ENCODE measurements around the gene IL19. TPM values are rescaled to one million over a fixed set of nuclear protein-coding genes. Genes with fewer than 3 reads are reported as not detected.

The IL19 gene
- total RNA-seq, 2 experiments from 2014 or later, result not detected

- peak overlapping the region; percentile 35 for H3K27ac Mint-ChIP-seq
- ChIA-PET CTCF (interaction anchor here (1.0 to 3.6 kb wide), 10 partner anchors 8 to 179 kb away, joined by 3 to 39 read pairs (median 4); partner anchors contain the start of gene FCMR), POLR2A (interaction anchor here (1.1 kb wide), 1 partner anchor 23 kb away, joined by 3 read pairs; no protein-coding TSS in a partner anchor)
- peaks cover 73% of the 10 kb centered on the region for H3K4me1 Mint-ChIP-seq (ENCODE audit: low read depth)
- H3K36me3 Mint-ChIP-seq (ENCODE audit: low read depth), result peaks cover 5% of the 10 kb centered on the region
- no peak overlapping the region for H3K4me3 Mint-ChIP-seq
- H3K27me3 Mint-ChIP-seq (ENCODE audit: low read depth), result peaks cover 5% of the 10 kb centered on the region
- ATAC-seq, result no peak
- DNase-seq, result no peak
- H3K9me3 Mint-ChIP-seq (ENCODE audit: insufficient read depth), result no peaks in the 10 kb centered on the region
These were observed 27.7 kb upstream of the IL19 start for GRCh38 chr1:206742719-206743383.

- no peak overlapping the region for H3K27ac Mint-ChIP-seq
- ATAC-seq, result peak; percentile 38
- POLR2A ChIA-PET, result interaction anchor here (1.2 kb wide), 1 partner anchor 59 kb away, joined by 4 read pairs; no protein-coding TSS in a partner anchor
These were observed 25.9 kb upstream of the IL19 start for GRCh38 chr1:206744683-206745082.

GRCh38 chr1:206745301-206745700, 25.3 kb upstream of the IL19 start:
- Mint-ChIP-seq H3K9me3 (ENCODE audit: insufficient read depth) (no peaks in the 10 kb centered on the region), H3K36me3 (ENCODE audit: low read depth) (no peaks in the 10 kb centered on the region), H3K27me3 (ENCODE audit: low read depth) (peaks cover 16% of the 10 kb centered on the region), H3K4me1 (ENCODE audit: low read depth) (peaks cover 52% of the 10 kb centered on the region), H3K27ac (no peak overlapping the region), H3K4me3 (no peak overlapping the region)
- DNase-seq, result no peak
- ChIA-PET POLR2A (interaction anchor here (1.2 kb wide), 1 partner anchor 58 kb away, joined by 4 read pairs; no protein-coding TSS in a partner anchor), CTCF (interaction anchor here (0.8 to 2.1 kb wide), 14 partner anchors 11 to 167 kb away, joined by 3 to 6 read pairs (median 4); no protein-coding TSS in a partner anchor)
- ATAC-seq, result no peak

More at GRCh38 chr1:206744683-206745082, 25.9 kb upstream of the IL19 start:
- Mint-ChIP-seq H3K4me1 (ENCODE audit: low read depth) (peaks cover 58% of the 10 kb centered on the region), H3K36me3 (ENCODE audit: low read depth) (no peaks in the 10 kb centered on the region), H3K9me3 (ENCODE audit: insufficient read depth) (no peaks in the 10 kb centered on the region), H3K27me3 (ENCODE audit: low read depth) (peaks cover 14% of the 10 kb centered on the region), H3K4me3 (no peak overlapping the region)
- CTCF ChIA-PET, result interaction anchor here (0.6 to 2.1 kb wide), 13 partner anchors 10 to 87 kb away, joined by 3 to 6 read pairs (median 4); no protein-coding TSS in a partner anchor
- DNase-seq, result peak; percentile 40

- no peak for ATAC-seq
- CTCF ChIA-PET, result interaction anchor here (0.6 to 2.4 kb wide), 10 partner anchors 8 to 305 kb away, joined by 3 to 13 read pairs (median 4); partner anchors contain the start of gene PFKFB2
These were observed 22.1 kb upstream of the IL19 start for GRCh38 chr1:206748348-206749030.

GRCh38 chr1:206751891-206752290, 18.7 kb upstream of the IL19 start:
- ATAC-seq, result no peak
- peaks cover 25% of the 10 kb centered on the region for H3K27me3 Mint-ChIP-seq (ENCODE audit: low read depth)
- H3K36me3 Mint-ChIP-seq (ENCODE audit: low read depth), result peaks cover 16% of the 10 kb centered on the region
- H3K4me1 Mint-ChIP-seq (ENCODE audit: low read depth), result peaks cover 19% of the 10 kb centered on the region
- ChIA-PET POLR2A (no interaction called here), CTCF (interaction anchor here (2.1 kb wide), 1 partner anchor 18 kb away, joined by 8 read pairs; no protein-coding TSS in a partner anchor)
- no peak for DNase-seq
- no peak overlapping the region for H3K27ac Mint-ChIP-seq
- no peaks in the 10 kb centered on the region for H3K9me3 Mint-ChIP-seq (ENCODE audit: insufficient read depth)
- H3K4me3 Mint-ChIP-seq, result no peak overlapping the region

More at GRCh38 chr1:206748348-206749030, 22.1 kb upstream of the IL19 start:
- Mint-ChIP-seq H3K9me3 (ENCODE audit: insufficient read depth) (no peaks in the 10 kb centered on the region), H3K27ac (no peak overlapping the region), H3K27me3 (ENCODE audit: low read depth) (peaks cover 24% of the 10 kb centered on the region), H3K36me3 (ENCODE audit: low read depth) (no peaks in the 10 kb centered on the region), H3K4me3 (no peak overlapping the region), H3K4me1 (ENCODE audit: low read depth) (peaks cover 20% of the 10 kb centered on the region)
- no peak for DNase-seq
- POLR2A ChIA-PET, result interaction anchor here (0.6 to 1.1 kb wide), 2 partner anchors 8 to 17 kb away, joined by 3 read pairs; no protein-coding TSS in a partner anchor

- H3K27me3 Mint-ChIP-seq (ENCODE audit: low read depth), result peaks cover 22% of the 10 kb centered on the region
- H3K36me3 Mint-ChIP-seq (ENCODE audit: low read depth), result peaks cover 16% of the 10 kb centered on the region
- H3K4me3 Mint-ChIP-seq, result no peak overlapping the region
- no peak for ATAC-seq
- POLR2A ChIA-PET, result interaction anchor here (0.6 kb wide), 1 partner anchor 16 kb away, joined by 3 read pairs; no protein-coding TSS in a partner anchor
- H3K27ac Mint-ChIP-seq, result no peak overlapping the region
- CTCF ChIA-PET, result interaction anchor here (1.4 to 2.1 kb wide), 2 partner anchors 14 to 18 kb away, joined by 8 read pairs; no protein-coding TSS in a partner anchor
- no peak for DNase-seq
- peaks cover 19% of the 10 kb centered on the region for H3K4me1 Mint-ChIP-seq (ENCODE audit: low read depth)
- no peaks in the 10 kb centered on the region for H3K9me3 Mint-ChIP-seq (ENCODE audit: insufficient read depth)
These were observed 18.1 kb upstream of the IL19 start for GRCh38 chr1:206752481-206752880.

GRCh38 chr1:206753141-206753540, 17.4 kb upstream of the IL19 start:
- ATAC-seq (no peak), DNase-seq (no peak)
- Mint-ChIP-seq H3K27me3 (ENCODE audit: low read depth) (peaks cover 22% of the 10 kb centered on the region), H3K4me3 (no peak overlapping the region), H3K4me1 (ENCODE audit: low read depth) (peaks cover 19% of the 10 kb centered on the region), H3K36me3 (ENCODE audit: low read depth) (peaks cover 16% of the 10 kb centered on the region), H3K27ac (no peak overlapping the region), H3K9me3 (ENCODE audit: insufficient read depth) (no peaks in the 10 kb centered on the region)
- CTCF ChIA-PET, result interaction anchor here (1.4 to 2.1 kb wide), 2 partner anchors 13 to 19 kb away, joined by 8 read pairs; no protein-coding TSS in a partner anchor
- POLR2A ChIA-PET, result no interaction called here

GRCh38 chr1:206754011-206754410, 16.6 kb upstream of the IL19 start:
- ATAC-seq (no peak), DNase-seq (no peak)
- Mint-ChIP-seq H3K36me3 (ENCODE audit: low read depth) (peaks cover 16% of the 10 kb centered on the region), H3K27me3 (ENCODE audit: low read depth) (peaks cover 17% of the 10 kb centered on the region), H3K4me1 (ENCODE audit: low read depth) (peaks cover 16% of the 10 kb centered on the region), H3K27ac (no peak overlapping the region), H3K9me3 (ENCODE audit: insufficient read depth) (no peaks in the 10 kb centered on the region), H3K4me3 (no peak overlapping the region)
- ChIA-PET POLR2A (interaction anchor here (0.7 to 0.9 kb wide), 2 partner anchors 11 to 17 kb away, joined by 3 read pairs; no protein-coding TSS in a partner anchor), CTCF (interaction anchor here (1.4 kb wide), 1 partner anchor 12 kb away, joined by 8 read pairs; no protein-coding TSS in a partner anchor)

GRCh38 chr1:206757524-206758266, 12.9 kb upstream of the IL19 start:
- POLR2A ChIA-PET, result no interaction called here

GRCh38 chr1:206760590-206760989, 10.0 kb upstream of the IL19 start:
- DNase-seq, result no peak
- peaks cover 13% of the 10 kb centered on the region for H3K27me3 Mint-ChIP-seq (ENCODE audit: low read depth)
- ChIA-PET CTCF (interaction anchor here (1.5 to 5.9 kb wide), 9 partner anchors 10 to 152 kb away, joined by 3 to 29 read pairs (median 7); partner anchors contain the start of genes IL10 and IL19), POLR2A (interaction anchor here (0.6 to 2.4 kb wide), 2 partner anchors 9 to 24 kb away, joined by 3 to 8 read pairs; partner anchors contain the start of gene IL19)
- no peak overlapping the region for H3K4me3 Mint-ChIP-seq
- H3K9me3 Mint-ChIP-seq (ENCODE audit: insufficient read depth), result peaks cover 10% of the 10 kb centered on the region
- ATAC-seq, result no peak
- no peak overlapping the region for H3K27ac Mint-ChIP-seq
- H3K4me1 Mint-ChIP-seq (ENCODE audit: low read depth), result peaks cover 34% of the 10 kb centered on the region
- H3K36me3 Mint-ChIP-seq (ENCODE audit: low read depth), result peaks cover 18% of the 10 kb centered on the region

More at GRCh38 chr1:206757524-206758266, 12.9 kb upstream of the IL19 start:
- H3K4me1 Mint-ChIP-seq (ENCODE audit: low read depth), result peaks cover 30% of the 10 kb centered on the region
- peak; percentile 52 for DNase-seq
- H3K27ac Mint-ChIP-seq, result no peak overlapping the region
- H3K36me3 Mint-ChIP-seq (ENCODE audit: low read depth), result peaks cover 16% of the 10 kb centered on the region
- CTCF ChIA-PET, result interaction anchor here (0.7 to 5.9 kb wide), 11 partner anchors 9 to 224 kb away, joined by 3 to 29 read pairs (median 5); no protein-coding TSS in a partner anchor
- H3K27me3 Mint-ChIP-seq (ENCODE audit: low read depth), result peaks cover 6% of the 10 kb centered on the region
- no peaks in the 10 kb centered on the region for H3K9me3 Mint-ChIP-seq (ENCODE audit: insufficient read depth)
- no peak overlapping the region for H3K4me3 Mint-ChIP-seq
- peak; percentile 90 for ATAC-seq

Data from activated CD8-positive, alpha-beta T cell treated with anti-CD3 and anti-CD28 coated beads, Interleukin-2, amount 10 ng/mL, durations not matched to agents 7 days and 5 days (primary cell).